Endothelial cell of coronary artery (primary cell): ENCODE data around the gene PNMA8B. TPM values are rescaled to one million over a fixed set of nuclear protein-coding genes. Genes with fewer than 3 reads are reported as not detected.

Experiments used
- total RNA-seq: library from RNA; depleted of rRNA; stranded (reverse); fragments of >200 nt; gene quantifications from 2 replicates; pipeline ENCODE4 v1.2.3, GENCODE V29; 2014

Gene PNMA8B
- total RNA-seq: 0.09 and 0.28 TPM in 2 replicates

GRCh38 chr19:46495786-46496099, at the start of gene PNMA8B:
TSS of gene PNMA8B (minus strand) at chr19:46495867. CDS start at chr19:46495465, 402 bp downstream.

GRCh38 chr19:46471116-46471733, 24.4 kb downstream of the PNMA8B start, which contains the start of gene PNMA8A:
TSS of gene PNMA8A (minus strand) at chr19:46471563. CDS start at chr19:46471035, 528 bp downstream.

Other genes with a start within 250 kb of the PNMA8B start
- gene HIF3A, start 198.8 kb downstream of the PNMA8B start, total RNA-seq: 1.2 and 12.2 TPM in 2 replicates
- 74.8 and 83.3 TPM in 2 replicates for gene PPP5C, start 148.8 kb downstream of the PNMA8B start, total RNA-seq
- 0.45 and 3.2 TPM in 2 replicates for gene CCDC8, start 82.3 kb downstream of the PNMA8B start, total RNA-seq
- not detected in 2 replicates for gene PNMA8C, start 66.9 kb downstream of the PNMA8B start, total RNA-seq
- 2.4 and 4.4 TPM in 2 replicates for gene PNMA8A, start 24.3 kb downstream of the PNMA8B start, total RNA-seq
- 136 and 149 TPM in 2 replicates for gene CALM3, start 105.5 kb upstream of the PNMA8B start, total RNA-seq
- gene PTGIR, start 129.2 kb upstream of the PNMA8B start, total RNA-seq: 0.27 and 3.4 TPM in 2 replicates
- gene GNG8, start 140.3 kb upstream of the PNMA8B start, total RNA-seq: not detected in 2 replicates
- gene DACT3, start 165.3 kb upstream of the PNMA8B start, total RNA-seq: 0.19 and 0.27 TPM in 2 replicates
- gene PRKD2, start 221.2 kb upstream of the PNMA8B start, total RNA-seq: 43.7 and 57.9 TPM in 2 replicates